SJSA1 (cell line): ENCODE data around the gene KREMEN1. TPM values are rescaled to one million over a fixed set of nuclear protein-coding genes. Genes with fewer than 3 reads are reported as not detected.

Experiments
- DNase-seq, 2 experiments: peaks; one replicate each; pipeline ENCODE4 v3.0.0-alpha.2; 2015 to 2020; ENCODE audit warnings: low spot score in 2 of 2, low read depth in 1 of 2
- H3K27ac ChIP-seq: fragments of 250-450 bp; sonication (Bioruptor Pico); 2 replicates; pipeline ENCODE4 v1.5.1; 2020; ENCODE audit warnings: mild to moderate bottlenecking, moderate library complexity
- H3K27me3 ChIP-seq: fragments of 250-450 bp; sonication (Bioruptor Pico); replicated peaks from 2 replicates; pipeline ENCODE4 v1.5.1; 2020; ENCODE audit warnings: mild to moderate bottlenecking, moderate library complexity
- H3K36me3 ChIP-seq: fragments of 250-450 bp; sonication (Bioruptor Pico); 2 replicates; pipeline ENCODE4 v1.5.1; 2020; ENCODE audit warnings: mild to moderate bottlenecking
- H3K4me1 ChIP-seq: fragments of 250-450 bp; sonication (Bioruptor Pico); replicated peaks from 2 replicates; pipeline ENCODE4 v1.6.1; 2021; ENCODE audit warnings: mild to moderate bottlenecking
- H3K4me3 ChIP-seq: fragments of 250-450 bp; sonication (Bioruptor Pico); 2 replicates; pipeline ENCODE4 v1.5.1; 2020; ENCODE audit warnings: mild to moderate bottlenecking
- H3K9me3 ChIP-seq: fragments of 250-450 bp; sonication (Bioruptor Pico); replicated peaks from 2 replicates; pipeline ENCODE4 v1.5.1; 2020; ENCODE audit warnings: mild to moderate bottlenecking
- total RNA-seq: library from RNA; depleted of rRNA; stranded (reverse); fragments of >200 nt; shearing (Covaris generic); gene quantifications from 2 replicates; pipeline ENCODE4 v1.2.3, GENCODE V29; 2014

KREMEN1 gene
- total RNA-seq, 1 experiment from 2014 or later, result 10.1 TPM

DNA sequence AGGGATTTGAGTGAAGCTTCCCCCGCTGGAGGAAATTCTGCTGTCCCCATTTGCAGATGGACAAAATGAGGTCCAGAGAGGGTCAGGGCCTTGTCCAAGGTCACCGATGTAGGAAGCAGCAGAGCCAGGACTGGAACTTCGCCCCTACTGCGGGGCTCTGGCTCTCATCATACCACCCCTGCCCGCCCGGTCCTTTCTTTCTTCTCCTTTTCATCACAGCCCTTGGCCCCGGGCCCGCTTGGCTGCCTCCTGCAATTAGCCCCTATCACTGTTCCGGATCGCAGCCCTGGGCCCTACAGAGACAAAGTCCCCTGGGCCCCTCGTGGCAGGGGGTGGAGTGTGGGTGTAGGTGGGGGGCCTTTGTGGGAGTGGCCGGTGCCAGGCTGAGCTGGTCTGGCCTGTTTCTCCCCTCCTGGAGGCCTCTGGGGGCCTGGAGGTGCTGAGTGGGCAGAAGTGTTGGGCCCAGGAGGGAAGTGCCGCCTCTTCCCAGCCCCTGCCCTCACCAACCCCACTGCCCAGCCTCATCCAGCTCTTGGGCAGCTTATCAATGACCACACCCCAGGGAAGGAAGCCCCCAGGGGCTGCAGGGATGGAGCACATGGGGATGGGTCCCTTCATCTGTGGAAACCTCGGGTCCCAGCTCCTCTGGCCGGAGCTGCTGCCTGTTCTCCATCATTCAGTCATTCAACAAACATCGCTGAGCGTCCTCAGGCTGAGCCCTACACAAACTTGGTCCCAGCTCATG is 136.2 kb downstream of the KREMEN1 start:
- H3K9me3 ChIP-seq, result no peaks in the 10 kb centered on the region
- H3K27ac ChIP-seq, result no peak overlapping the region
- no peaks in the 10 kb centered on the region for H3K27me3 ChIP-seq
- H3K36me3 ChIP-seq, result peaks cover 13% of the 10 kb centered on the region
- H3K4me1 ChIP-seq, result peaks cover 27% of the 10 kb centered on the region
- DNase-seq, result no peak
- no peak overlapping the region for H3K4me3 ChIP-seq

DNA sequence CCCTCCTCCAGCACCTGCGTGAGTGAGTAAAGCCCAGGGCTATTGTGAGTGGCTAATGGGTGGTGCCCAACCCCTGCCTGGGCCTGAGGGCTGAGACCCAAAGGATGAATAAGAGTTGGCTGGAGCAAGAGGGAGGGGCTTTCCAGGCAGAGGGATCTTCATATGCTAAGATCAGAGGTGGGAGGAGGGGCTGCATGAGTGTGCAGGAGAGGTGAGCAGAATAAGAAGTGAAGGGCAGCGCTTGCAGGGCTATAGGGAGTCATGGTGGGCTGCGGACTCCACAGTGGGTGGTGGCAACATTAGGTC is 136.7 kb downstream of the KREMEN1 start:
- Histone ChIP-seq H3K9me3 (no peaks in the 10 kb centered on the region), H3K27me3 (no peaks in the 10 kb centered on the region), H3K36me3 (peaks cover 13% of the 10 kb centered on the region), H3K4me1 (peaks cover 21% of the 10 kb centered on the region), H3K27ac (no peak overlapping the region), H3K4me3 (no peak overlapping the region)
- no peak for DNase-seq

DNA sequence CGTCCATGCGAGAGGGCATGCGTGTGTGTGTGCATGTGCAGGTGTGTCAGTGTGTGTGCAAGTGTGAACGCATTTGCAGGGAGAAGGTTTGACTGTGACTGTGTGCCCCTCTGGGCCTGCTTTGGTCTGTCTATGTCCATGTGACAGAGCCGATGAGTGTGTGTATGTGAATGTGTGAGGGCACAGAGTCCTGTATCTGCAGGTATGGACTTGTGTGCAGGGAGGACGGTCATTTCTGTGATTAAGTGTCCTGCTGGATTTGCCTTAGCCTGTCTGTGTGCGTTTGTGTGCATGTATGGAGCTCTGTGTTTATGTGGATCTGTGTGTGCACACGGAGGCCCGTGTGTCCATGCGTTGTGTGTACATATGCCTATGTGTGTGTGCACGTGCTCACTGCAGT is 138.2 kb downstream of the KREMEN1 start:
- H3K4me3 ChIP-seq, result no peak overlapping the region
- H3K27me3 ChIP-seq, result no peaks in the 10 kb centered on the region
- no peaks in the 10 kb centered on the region for H3K9me3 ChIP-seq
- DNase-seq, result no peak
- no peak overlapping the region for H3K27ac ChIP-seq
- H3K4me1 ChIP-seq, result peaks cover 10% of the 10 kb centered on the region
- peaks cover 21% of the 10 kb centered on the region for H3K36me3 ChIP-seq

DNA sequence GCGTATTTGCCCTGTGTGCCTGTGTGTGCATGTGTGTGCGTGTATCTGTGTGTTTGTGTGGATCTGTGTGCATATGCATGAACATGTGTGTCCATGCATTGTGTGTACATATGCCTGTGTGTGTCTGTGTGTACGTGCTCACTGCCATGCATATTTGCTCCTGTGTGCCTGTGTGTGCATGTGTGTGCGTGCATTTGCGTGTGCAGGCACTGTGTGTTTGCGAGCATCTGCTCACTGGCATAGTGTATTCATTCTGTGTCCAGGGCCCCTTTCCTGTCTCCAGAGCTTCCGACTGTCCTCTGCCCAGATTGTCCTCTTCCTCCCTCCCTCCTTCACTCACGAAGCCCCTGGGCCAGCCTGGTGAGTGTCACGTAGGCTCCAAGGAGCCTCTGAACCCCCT is 138.6 kb downstream of the KREMEN1 start:
- no peak overlapping the region for H3K4me3 ChIP-seq
- DNase-seq, result no peak
- peaks cover 25% of the 10 kb centered on the region for H3K36me3 ChIP-seq
- H3K4me1 ChIP-seq, result peaks cover 6% of the 10 kb centered on the region
- H3K27me3 ChIP-seq, result no peaks in the 10 kb centered on the region
- H3K9me3 ChIP-seq, result no peaks in the 10 kb centered on the region
- H3K27ac ChIP-seq, result no peak overlapping the region

DNA sequence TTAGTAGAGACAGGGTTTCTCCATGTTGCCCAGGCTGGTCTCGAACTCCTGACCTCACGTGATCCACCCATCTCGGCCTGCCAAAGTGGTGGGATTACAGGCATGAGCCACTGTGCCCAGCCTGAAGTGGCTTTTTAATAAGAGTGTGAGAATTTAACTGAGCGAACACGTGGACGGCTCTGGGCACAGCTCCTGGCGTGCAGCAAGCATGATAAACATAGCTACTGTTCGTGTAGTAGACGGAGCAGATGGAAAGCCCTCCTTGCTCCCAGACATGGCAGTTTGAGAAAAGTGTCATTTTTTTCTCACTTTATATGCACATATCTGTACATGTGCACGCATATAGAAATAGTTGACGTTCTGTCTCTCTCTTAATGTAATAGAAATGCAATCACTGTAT is 139.9 kb downstream of the KREMEN1 start:
- H3K9me3 ChIP-seq, result no peaks in the 10 kb centered on the region
- no peak overlapping the region for H3K27ac ChIP-seq
- no peak for DNase-seq
- peaks cover 20% of the 10 kb centered on the region for H3K36me3 ChIP-seq
- no peaks in the 10 kb centered on the region; the same call in 1 of the 2 replicates for H3K4me1 ChIP-seq
- H3K27me3 ChIP-seq, result no peaks in the 10 kb centered on the region
- no peak overlapping the region for H3K4me3 ChIP-seq

DNA sequence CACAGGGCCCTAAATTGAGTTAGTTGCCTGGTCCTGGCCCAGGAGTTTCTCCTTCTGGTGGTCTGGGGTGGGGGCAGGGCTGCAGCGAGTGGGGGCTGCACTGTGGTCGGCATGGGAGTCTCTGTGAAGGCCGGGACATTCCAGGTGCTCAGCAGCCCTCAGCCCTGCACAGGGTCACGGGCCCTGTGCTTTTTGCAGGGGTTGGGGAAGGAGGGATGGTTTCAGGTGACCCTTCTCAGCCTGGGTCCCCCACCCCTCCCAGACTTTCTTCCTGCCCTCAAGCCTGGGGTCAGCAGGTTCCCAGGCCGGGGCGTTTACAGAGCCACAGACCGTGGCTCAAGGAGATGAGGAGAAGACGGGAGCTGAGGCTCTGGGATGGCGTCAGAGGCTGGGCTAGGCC is 140.7 kb downstream of the KREMEN1 start:
- DNase-seq, result no peak
- Histone ChIP-seq H3K36me3 (peaks cover 13% of the 10 kb centered on the region), H3K27ac (no peak overlapping the region), H3K27me3 (no peaks in the 10 kb centered on the region), H3K4me3 (no peak overlapping the region), H3K4me1 (no peaks in the 10 kb centered on the region; the same call in 1 of the 2 replicates), H3K9me3 (no peaks in the 10 kb centered on the region)

DNA sequence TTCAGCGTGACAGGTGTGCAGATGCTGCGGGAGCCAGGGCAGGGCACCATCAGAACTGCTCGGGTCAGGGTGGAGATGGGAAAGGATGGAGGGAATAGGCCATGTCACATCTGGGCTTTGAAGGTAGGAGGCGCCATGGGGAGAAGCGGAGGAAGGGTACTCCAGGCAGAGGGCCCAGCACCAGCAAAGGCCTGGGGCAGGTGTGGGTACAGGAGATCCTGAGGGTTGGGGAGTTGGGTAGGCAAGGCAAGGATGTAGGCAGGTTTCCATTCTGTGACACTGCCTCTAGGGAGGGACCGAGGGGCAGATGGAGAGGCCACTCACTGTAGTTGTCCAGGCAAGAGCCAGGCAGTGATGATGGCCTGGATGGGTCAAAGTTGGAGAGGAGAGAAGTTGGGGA is 141.4 kb downstream of the KREMEN1 start:
- no peaks in the 10 kb centered on the region; the same call in 1 of the 2 replicates for H3K4me1 ChIP-seq
- H3K4me3 ChIP-seq, result no peak overlapping the region
- peaks cover 13% of the 10 kb centered on the region for H3K36me3 ChIP-seq
- no peak overlapping the region for H3K27ac ChIP-seq
- H3K9me3 ChIP-seq, result no peaks in the 10 kb centered on the region
- no peak for DNase-seq
- no peaks in the 10 kb centered on the region for H3K27me3 ChIP-seq

DNA sequence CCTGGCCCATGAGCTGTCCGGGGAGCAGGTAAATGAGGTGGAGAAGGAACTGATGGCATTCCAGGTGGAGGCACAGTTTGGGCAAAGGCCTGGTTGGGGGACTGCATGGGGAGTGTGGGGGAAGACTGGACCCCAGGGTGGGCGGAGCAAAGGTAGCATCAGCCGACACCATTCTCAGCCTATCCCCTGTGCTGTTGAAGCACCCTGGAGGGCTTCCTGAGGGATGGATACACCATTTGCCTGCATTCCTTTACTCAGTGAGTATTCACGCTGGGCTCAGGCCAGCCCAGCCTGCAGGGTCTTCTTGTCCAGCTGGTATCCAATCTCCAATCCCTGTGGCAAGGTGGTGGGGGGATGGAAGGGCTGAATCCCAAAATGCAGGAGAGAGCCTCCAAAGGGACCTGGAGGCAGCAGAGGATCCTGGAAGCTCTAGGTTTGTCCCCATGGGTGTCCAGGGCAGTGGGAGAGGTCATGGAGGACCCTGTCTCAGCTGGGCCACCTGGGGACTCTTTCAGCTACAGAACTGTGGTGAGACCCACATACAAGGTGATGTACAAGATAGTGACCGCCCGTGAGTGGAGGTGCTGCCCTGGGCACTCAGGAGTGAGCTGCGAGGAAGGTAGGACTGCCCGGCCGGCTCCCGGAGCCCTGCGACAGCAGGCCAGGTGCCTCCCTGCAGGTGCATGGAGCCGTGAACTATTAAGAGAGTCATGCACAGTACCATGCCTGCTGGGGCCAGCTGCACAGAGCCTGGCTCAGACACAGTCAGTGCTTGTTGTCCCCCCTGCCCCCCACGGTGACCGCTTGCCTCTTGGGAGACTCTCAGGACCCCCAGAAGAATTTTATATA is 142.4 kb downstream of the KREMEN1 start:
- peaks cover 4% of the 10 kb centered on the region for H3K4me1 ChIP-seq
- no peak overlapping the region for H3K4me3 ChIP-seq
- DNase-seq, result no peak

DNA sequence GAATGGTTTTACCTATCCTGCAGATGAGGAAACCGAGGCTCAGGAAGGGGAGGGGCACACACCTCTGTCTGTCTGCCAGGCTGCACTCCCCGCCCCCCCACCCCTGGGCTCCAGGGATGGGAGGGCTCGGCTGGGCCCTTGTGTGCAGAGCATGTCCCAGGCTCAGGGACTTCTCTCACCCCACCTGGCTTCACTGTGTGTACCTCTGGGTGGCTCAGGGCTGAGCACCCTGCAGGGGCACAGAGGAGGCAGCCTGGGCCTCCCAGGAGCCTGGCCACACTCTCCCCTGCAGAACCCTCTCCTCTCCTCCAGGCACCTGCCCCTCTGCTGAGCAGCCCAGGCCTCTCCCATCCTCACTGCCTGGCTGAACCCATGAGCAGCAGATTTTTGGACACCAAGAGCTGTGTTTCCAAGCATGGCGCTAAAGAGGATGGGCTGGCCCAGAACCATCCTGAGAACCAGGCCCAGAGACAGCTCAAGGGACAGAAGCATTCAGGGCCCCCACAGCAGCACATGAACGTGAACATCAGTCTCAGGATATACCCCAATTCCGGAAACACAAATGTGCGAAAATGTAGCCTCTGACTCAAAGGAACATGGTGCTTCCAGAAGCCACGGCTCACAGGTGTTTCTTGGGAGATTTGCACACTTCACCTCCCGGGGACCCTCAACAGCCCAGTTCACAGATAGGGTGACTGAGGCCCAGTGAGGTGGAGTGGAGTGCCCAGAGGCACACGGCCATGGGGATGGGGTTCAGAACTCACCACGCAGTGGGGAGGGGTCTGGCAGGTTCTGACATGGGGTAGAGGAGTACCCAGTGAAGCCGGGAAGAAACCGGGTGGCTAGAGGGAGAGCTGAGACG is 143.4 kb downstream of the KREMEN1 start:
- no peak overlapping the region for H3K27ac ChIP-seq
- no peaks in the 10 kb centered on the region for H3K27me3 ChIP-seq
- H3K4me1 ChIP-seq, result peaks cover 9% of the 10 kb centered on the region
- peaks cover 13% of the 10 kb centered on the region for H3K36me3 ChIP-seq
- no peak overlapping the region for H3K4me3 ChIP-seq
- no peak for DNase-seq
- no peaks in the 10 kb centered on the region for H3K9me3 ChIP-seq

More for the DNA sequence above, 142.4 kb downstream of the KREMEN1 start:
- Histone ChIP-seq H3K9me3 (no peaks in the 10 kb centered on the region), H3K27me3 (no peaks in the 10 kb centered on the region), H3K27ac (no peak overlapping the region), H3K36me3 (peaks cover 13% of the 10 kb centered on the region)

DNA sequence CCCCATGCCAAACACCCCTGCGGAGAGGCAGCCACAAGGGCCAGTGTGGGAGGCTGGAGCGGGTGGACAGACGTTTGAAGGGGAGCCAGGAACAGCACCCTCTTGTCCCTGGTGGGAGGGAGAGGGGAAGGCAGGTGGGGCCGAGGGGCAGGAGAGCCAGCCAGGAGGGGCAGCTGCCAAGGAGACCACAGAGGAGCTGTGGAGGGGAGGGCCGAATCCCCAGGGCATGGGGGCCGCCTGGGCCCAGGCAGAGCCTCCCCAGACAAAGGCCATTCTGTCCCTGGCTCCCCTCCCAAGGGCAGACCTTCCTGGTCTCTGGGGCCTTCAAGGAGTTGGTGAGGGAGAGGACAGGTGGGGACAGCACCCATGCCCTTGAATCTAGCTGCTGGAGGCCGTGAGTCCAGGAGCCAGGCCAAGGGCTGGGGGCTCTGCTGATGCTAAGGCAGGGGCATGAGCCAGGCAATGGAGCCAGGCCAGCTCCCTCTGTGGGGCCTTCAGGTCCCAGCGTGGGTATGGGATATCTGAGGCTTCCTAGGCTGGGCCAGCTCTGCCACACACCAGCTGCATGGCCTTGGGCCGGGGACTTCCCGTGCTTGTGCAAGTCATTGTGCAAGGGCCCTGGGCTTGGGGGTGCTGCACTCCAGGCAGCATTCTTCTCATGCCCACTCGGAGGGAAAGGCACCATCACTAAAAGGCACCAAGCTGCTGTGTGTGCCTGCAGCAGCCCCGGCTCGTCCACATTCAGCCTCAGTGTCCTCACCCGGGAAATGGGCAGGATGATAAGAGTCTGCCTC is 144.2 kb downstream of the KREMEN1 start:
- Histone ChIP-seq H3K4me3 (no peak overlapping the region), H3K9me3 (no peaks in the 10 kb centered on the region), H3K4me1 (peaks cover 16% of the 10 kb centered on the region), H3K27me3 (no peaks in the 10 kb centered on the region), H3K27ac (no peak overlapping the region), H3K36me3 (peaks cover 13% of the 10 kb centered on the region)
- DNase-seq, result no peak
